ENCODE measurements around the gene SFT2D3. TPM values are rescaled to one million over a fixed set of nuclear protein-coding genes. Genes with fewer than 3 reads are reported as not detected.

The SFT2D3 gene
- total and polyA plus RNA-seq, 2 of the 13 experiments (the other 11 are each of a cell fraction or from before 2014, with no cell fraction given), result 8.3 to 9.4 TPM

DNA sequence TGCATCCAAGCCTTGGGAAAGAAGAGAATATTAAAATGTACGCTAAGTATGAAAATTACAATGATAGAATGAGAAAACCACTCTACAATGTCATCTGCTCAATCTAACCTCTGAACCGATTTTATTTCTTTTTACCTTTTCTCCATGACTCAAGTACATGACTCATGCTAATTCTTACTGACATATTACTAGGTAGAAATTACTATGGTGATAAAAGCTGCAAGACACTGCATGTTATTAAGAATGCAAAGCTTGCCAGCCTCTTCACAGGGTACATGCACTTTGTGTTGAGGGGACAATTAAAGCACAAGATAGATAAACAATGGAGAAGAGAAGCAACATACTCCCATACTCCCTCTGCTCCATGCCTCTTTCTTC is 20.7 kb downstream of the SFT2D3 start:
- no peaks in the 10 kb centered on the region for H3K79me2 ChIP-seq (ENCODE audit: insufficient read depth, low read length)
- no peak overlapping the region for H3K4me2 ChIP-seq (ENCODE audit: low read depth, low read length)
- no peak overlapping the region for H3K4me3 ChIP-seq (replicated peaks in 1 of 3; ENCODE audit: insufficient read depth in 1 of 3, low read depth in 2 of 3, low read length in 3 of 3)
- FAIRE-seq (no peak), ATAC-seq (no peak), DNase-seq (ENCODE audit: low spot score) (no peak)
- H3K27me3 ChIP-seq (ENCODE audit: control insufficient read depth in 1 of 2, insufficient read depth in 2 of 2, low read length in 2 of 2), result no peaks in the 10 kb centered on the region
- H3K4me1 ChIP-seq (ENCODE audit: insufficient read depth, low read length), result peaks cover 7% of the 10 kb centered on the region
- ChIA-PET CTCF (ENCODE audit: low intra/inter-chr PET ratio, low total read pairs) (no interaction called here), POLR2A (no interaction called here)
- BruUV-seq (replicated peaks), result no TSS peak
- H3K9me3 ChIP-seq (ENCODE audit: low read length), result no peaks in the 10 kb centered on the region
- in situ Hi-C loops (cut with HindIII; ENCODE audit: extremely low pct_ligation_motif_present, low pct_unique_long_range_greater_than_20kb) (no loop called here), intact Hi-C loops (cut with micrococcal nuclease; ENCODE audit: unreplicated experiment) (no loop called here)
- TF ChIP-seq HNRNPLL (IDR thresholded peaks at IDR 0.05; ENCODE audit: low read depth, low read length, poor library complexity, severe bottlenecking) (no peak), KDM1A (CRISPR knock-in tag; IDR thresholded peaks at IDR 0.05) (no peak), NFYB (CRISPR knock-in tag; IDR thresholded peaks at IDR 0.05) (no peak), ZBTB1 (CRISPR knock-in tag; IDR thresholded peaks at IDR 0.05; ENCODE audit: borderline replicate concordance) (no peak), SMC3 (IDR thresholded peaks at IDR 0.05; ENCODE audit: low read length) (no peak), MIER2 (CRISPR knock-in tag; IDR thresholded peaks at IDR 0.05) (no peak), ZNF367 (CRISPR knock-in tag; IDR thresholded peaks at IDR 0.05; ENCODE audit: borderline replicate concordance) (no peak), ZMYM2 (CRISPR knock-in tag; IDR thresholded peaks at IDR 0.05) (no peak)
- 97% methylated on average over 2 of the region's 2 CpGs for WGBS (ENCODE audit: low lambda C conversion rate)
- no peaks in the 10 kb centered on the region for H4K20me1 ChIP-seq (ENCODE audit: insufficient read depth, low read length)
- no peak overlapping the region for H2AFZ ChIP-seq (ENCODE audit: low read length)
- no peak overlapping the region for H3K27ac ChIP-seq (ENCODE audit: extremely low read length, insufficient read depth, low read length)
- H3K36me3 ChIP-seq (replicated peaks in 1 of 2; ENCODE audit: control insufficient read depth in 1 of 2, insufficient read depth in 2 of 2, low read length in 2 of 2), result peaks cover 17 to 61% of the 10 kb centered on the region in 2 experiments
- no peak overlapping the region for H3K9ac ChIP-seq (ENCODE audit: insufficient read depth, low read depth, low read length)

DNA sequence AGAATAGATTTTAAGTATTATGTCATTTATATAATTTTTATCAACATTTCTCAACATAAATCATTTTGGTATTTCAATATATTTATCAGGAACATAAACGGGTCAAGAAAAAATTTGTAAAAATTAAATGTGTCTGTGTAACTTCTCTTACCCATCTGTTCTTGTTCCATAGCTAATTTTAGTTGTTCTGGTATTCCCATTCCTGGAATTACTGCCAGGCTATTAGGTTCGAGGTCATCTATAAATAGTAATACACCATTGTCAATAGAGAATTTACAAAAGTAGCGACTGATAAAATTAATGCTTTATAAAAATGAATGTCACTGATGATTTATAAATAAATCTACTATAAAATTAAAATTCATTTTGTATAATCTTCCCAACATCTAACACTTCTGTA is 21.5 kb downstream of the SFT2D3 start:
- Histone ChIP-seq H3K27ac (ENCODE audit: extremely low read length, insufficient read depth, low read length) (no peak overlapping the region), H3K9me3 (ENCODE audit: low read length) (no peaks in the 10 kb centered on the region), H3K4me3 (replicated peaks in 1 of 3; ENCODE audit: insufficient read depth in 1 of 3, low read depth in 2 of 3, low read length in 3 of 3) (no peak overlapping the region), H4K20me1 (ENCODE audit: insufficient read depth, low read length) (no peaks in the 10 kb centered on the region), H3K4me1 (ENCODE audit: insufficient read depth, low read length) (no peaks in the 10 kb centered on the region), H3K27me3 (ENCODE audit: control insufficient read depth in 1 of 2, insufficient read depth in 2 of 2, low read length in 2 of 2) (no peaks in the 10 kb centered on the region), H3K79me2 (ENCODE audit: insufficient read depth, low read length) (no peaks in the 10 kb centered on the region), H3K36me3 (replicated peaks in 1 of 2; ENCODE audit: control insufficient read depth in 1 of 2, insufficient read depth in 2 of 2, low read length in 2 of 2) (peaks cover 17 to 59% of the 10 kb centered on the region in 2 experiments), H3K9ac (ENCODE audit: insufficient read depth, low read depth, low read length) (no peak overlapping the region), H3K4me2 (ENCODE audit: low read depth, low read length) (no peak overlapping the region), H2AFZ (ENCODE audit: low read length) (no peak overlapping the region)
- CTCF ChIA-PET (ENCODE audit: low intra/inter-chr PET ratio, low total read pairs), result no interaction called here
- intact Hi-C loops (cut with micrococcal nuclease; ENCODE audit: unreplicated experiment) (no loop called here), in situ Hi-C loops (cut with HindIII; ENCODE audit: extremely low pct_ligation_motif_present, low pct_unique_long_range_greater_than_20kb) (no loop called here)
- no TSS peak for BruUV-seq (replicated peaks)
- TF ChIP-seq ZNF550 (CRISPR knock-in tag; IDR thresholded peaks at IDR 0.05; ENCODE audit: borderline replicate concordance), result no peak
- WGBS (ENCODE audit: low lambda C conversion rate), result 97% methylated on average over 3 of the region's 3 CpGs
- no peak for ATAC-seq
- POLR2A ChIA-PET, result no interaction called here
- no peak for DNase-seq (ENCODE audit: low spot score)
- no peak for FAIRE-seq

Data from HepG2 (cell line).